GOT3 (cell line): ENCODE data around the gene ZDHHC3.
"Not testable (repeated sequence)": the region's sequence is repeated elsewhere in the genome, so short reads cannot be mapped to it uniquely, and the experiment has no call there.

Experiments
- DNase-seq: peaks from one replicate; lab custom pipeline; 2025; ENCODE audit warnings: mixed read lengths; lab: John Stamatoyannopoulos, UW

The ZDHHC3 gene

GRCh38 chr3:44995142-44995770 is 19.3 kb upstream of the ZDHHC3 start:
- no peak for DNase-seq

GRCh38 chr3:44993471-44994205 is 17.7 kb upstream of the ZDHHC3 start:
- DNase-seq: no peak

GRCh38 chr3:44992555-44993470 is 16.8 kb upstream of the ZDHHC3 start:
- DNase-seq: no peak

GRCh38 chr3:44991326-44991725 is 15.4 kb upstream of the ZDHHC3 start:
- DNase-seq: no peak

- no peak for DNase-seq
Measured at GRCh38 chr3:44989636-44990373, 13.8 kb upstream of the ZDHHC3 start.

- no peak for DNase-seq
Measured at GRCh38 chr3:44989141-44989540, 13.2 kb upstream of the ZDHHC3 start.

GRCh38 chr3:44988073-44988472 is 12.1 kb upstream of the ZDHHC3 start:
- DNase-seq: no peak

GRCh38 chr3:44987332-44987731 is 11.4 kb upstream of the ZDHHC3 start:
- no peak for DNase-seq

- not testable (repeated sequence) for DNase-seq
Measured at GRCh38 chr3:44986330-44986729, 10.4 kb upstream of the ZDHHC3 start.

- DNase-seq: no peak
Measured at GRCh38 chr3:44984335-44984734, 8.4 kb upstream of the ZDHHC3 start.

- no peak for DNase-seq
Measured at GRCh38 chr3:44983484-44983941, 7.5 kb upstream of the ZDHHC3 start.

- DNase-seq: no peak
Measured at GRCh38 chr3:44982817-44983216, 6.8 kb upstream of the ZDHHC3 start.

GRCh38 chr3:44981751-44982150 is 5.8 kb upstream of the ZDHHC3 start:
- no peak for DNase-seq

- DNase-seq: no peak
Measured at GRCh38 chr3:44981220-44981619, 5.2 kb upstream of the ZDHHC3 start.

- DNase-seq: no peak
Measured at GRCh38 chr3:44974416-44974815, 1.6 kb downstream of the ZDHHC3 start.

- no peak for DNase-seq
Measured at GRCh38 chr3:44970926-44971490, 5.0 kb downstream of the ZDHHC3 start.

- DNase-seq: no peak
Measured at GRCh38 chr3:44969828-44970179, 6.2 kb downstream of the ZDHHC3 start.

GRCh38 chr3:44969154-44969827 is 6.7 kb downstream of the ZDHHC3 start:
- DNase-seq: no peak

- no peak for DNase-seq
Measured at GRCh38 chr3:44968447-44968858, 7.5 kb downstream of the ZDHHC3 start.

- no peak for DNase-seq
Measured at GRCh38 chr3:44966795-44967278, 9.1 kb downstream of the ZDHHC3 start.

- DNase-seq: no peak
Measured at GRCh38 chr3:44965165-44965564, 10.8 kb downstream of the ZDHHC3 start.
